IMR-90 (cell line): ENCODE measurements around the gene ESD. TPM values are rescaled to one million over a fixed set of nuclear protein-coding genes. Genes with fewer than 3 reads are reported as not detected.

Experiments used
- ATAC-seq: fragments of 200-7000 bp; cut with Tn5 transposase; 2 replicates; pipeline ENCODE4 v1.9.1; 2020; ENCODE audit warnings: low read depth, mild to moderate bottlenecking, moderate library complexity
- BruUV-seq: library from RNA; stranded (reverse); fragments of 400-500 nt; replicated peaks from 2 replicates; lab custom pipeline; 2021; lab: Mats Ljungman, UMichigan
- CTCF ChIA-PET: fragments of 300-600 bp; formaldehyde crosslinking; extraction: SDS; loops from one replicate; lab custom pipeline; 2021; ENCODE audit warnings: antibody characterized with exemption; lab: Yijun Ruan, JAX
- POLR2A ChIA-PET: fragments of 300-600 bp; sonication (Branson Sonifier 250); formaldehyde crosslinking; loops from one replicate; lab custom pipeline; 2022; ENCODE audit warnings: antibody characterized with exemption; ENCODE audit not compliant: unreplicated experiment; lab: Charles Lee
- DNase-seq: peaks from one replicate; pipeline ENCODE4 v3.0.0; 2013
- H2AFZ ChIP-seq: replicated peaks from 2 replicates; pipeline ENCODE3; 2013; ENCODE audit warnings: low read length, mild to moderate bottlenecking; ENCODE audit not compliant: poor library complexity
- H2AK5ac ChIP-seq: 2 replicates; pipeline ENCODE4 v1.6.1; 2013; ENCODE audit warnings: low read depth, low read length, inconsistent platforms
- H2AK9ac ChIP-seq: replicated peaks from 2 replicates; pipeline ENCODE3; 2013; ENCODE audit warnings: mild to moderate bottlenecking, low read depth, low read length, moderate library complexity; ENCODE audit not compliant: poor library complexity
- H2BK120ac ChIP-seq: 2 replicates; pipeline ENCODE4 v1.6.1; 2013; ENCODE audit warnings: low read depth, low read length, inconsistent platforms
- H2BK15ac ChIP-seq: 3 replicates; pipeline ENCODE4 v1.6.1; 2013; ENCODE audit warnings: low read depth, low read length, inconsistent platforms
- H2BK20ac ChIP-seq: 2 replicates; pipeline ENCODE4 v1.6.1; 2013; ENCODE audit warnings: low read depth, mild to moderate bottlenecking, inconsistent platforms, low read length, moderate library complexity
- H2BK5ac ChIP-seq: 2 replicates; pipeline ENCODE4 v1.6.1; 2013; ENCODE audit warnings: mild to moderate bottlenecking, low read depth, low read length, inconsistent platforms; ENCODE audit not compliant: poor library complexity, severe bottlenecking
- H3K14ac ChIP-seq: replicated peaks from 2 replicates; pipeline ENCODE4 v1.6.1; 2013; ENCODE audit warnings: low read depth, low read length, inconsistent platforms
- H3K18ac ChIP-seq: 2 replicates; pipeline ENCODE4 v1.6.1; 2013; ENCODE audit warnings: low read depth, low read length, control low read depth
- H3K23ac ChIP-seq: 2 replicates; pipeline ENCODE4 v1.6.1; 2013; ENCODE audit warnings: low read depth, low read length, inconsistent platforms
- H3K27ac ChIP-seq: 2 replicates; pipeline ENCODE4 v1.5.1; 2013; ENCODE audit warnings: mild to moderate bottlenecking, control low read depth, low read length; ENCODE audit not compliant: insufficient read depth
- H3K27me3 ChIP-seq: 2 replicates; pipeline ENCODE4 v1.6.1; 2013; ENCODE audit warnings: low read length; ENCODE audit not compliant: control insufficient read depth, insufficient read depth
- H3K36me3 ChIP-seq: 2 replicates; pipeline ENCODE4 v1.6.1; 2013; ENCODE audit warnings: low read length, mixed read lengths; ENCODE audit not compliant: control insufficient read depth, insufficient read depth
- H3K4ac ChIP-seq: 2 replicates; pipeline ENCODE4 v1.6.1; 2013; ENCODE audit warnings: low read depth, low read length, inconsistent platforms
- H3K4me1 ChIP-seq: 2 replicates; pipeline ENCODE4 v1.6.1; 2013; ENCODE audit warnings: low read length, mixed read lengths; ENCODE audit not compliant: control insufficient read depth, insufficient read depth
- H3K4me2 ChIP-seq: 2 replicates; pipeline ENCODE4 v1.6.1; 2013; ENCODE audit warnings: low read depth, mild to moderate bottlenecking, control low read depth, low read length, moderate library complexity
- H3K4me3 ChIP-seq: 2 replicates; pipeline ENCODE4 v1.5.1; 2013; ENCODE audit warnings: low read depth, mild to moderate bottlenecking, control low read depth, low read length, moderate library complexity; ENCODE audit not compliant: insufficient read depth
- H3K56ac ChIP-seq: 2 replicates; pipeline ENCODE4 v1.6.1; 2013; ENCODE audit warnings: low read length, inconsistent platforms; ENCODE audit not compliant: insufficient read depth; ENCODE audit errors: extremely low read depth
- H3K79me1 ChIP-seq, 2 experiments: 2 replicates each; pipeline ENCODE4 v1.6.1; 2013; ENCODE audit warnings: low read length in 2 of 2, inconsistent platforms in 1 of 2, low read depth in 1 of 2
- H3K9ac ChIP-seq: 2 replicates; pipeline ENCODE4 v1.6.1; 2013; ENCODE audit warnings: low read depth, low read length, control low read depth
- H3K9me1 ChIP-seq: 2 replicates; pipeline ENCODE4 v1.6.1; 2013; ENCODE audit warnings: low read length, inconsistent platforms; ENCODE audit not compliant: insufficient read depth
- H3K9me3 ChIP-seq: 2 replicates; pipeline ENCODE4 v1.6.1; 2013; ENCODE audit warnings: low read length; ENCODE audit not compliant: control insufficient read depth, insufficient read depth
- H4K20me1 ChIP-seq: 2 replicates; pipeline ENCODE4 v1.6.1; 2013; ENCODE audit warnings: low read length, inconsistent platforms; ENCODE audit not compliant: insufficient read depth
- H4K5ac ChIP-seq: 2 replicates; pipeline ENCODE4 v1.6.1; 2013; ENCODE audit warnings: mild to moderate bottlenecking, low read depth, low read length, control low read depth
- H4K8ac ChIP-seq, 2 experiments: 2 replicates each; pipeline ENCODE4 v1.6.1; 2013; ENCODE audit warnings: low read depth in 2 of 2, low read length in 2 of 2, control low read depth in 1 of 2, inconsistent platforms in 1 of 2
- H4K91ac ChIP-seq: 2 replicates; pipeline ENCODE4 v1.6.1; 2013; ENCODE audit warnings: low read depth, low read length, inconsistent platforms; ENCODE audit not compliant: insufficient read depth
- BHLHE40 ChIP-seq: fragments of 150-350 bp; IDR thresholded peaks from 2 replicates; pipeline ENCODE4 v1.6.1; 2016; ENCODE audit warnings: mild to moderate bottlenecking, low read depth, low read length
- CHD1 ChIP-seq: IDR thresholded peaks from 2 replicates; pipeline ENCODE4 v1.6.1; 2012; ENCODE audit warnings: low read depth, low read length, improper control_type of control experiment
- FOS ChIP-seq: fragments of 150-350 bp; IDR thresholded peaks from 2 replicates; pipeline ENCODE4 v1.6.1; 2016; ENCODE audit warnings: low read depth, low read length
- MAFK ChIP-seq: IDR thresholded peaks from 2 replicates; pipeline ENCODE4 v1.6.1; 2012; ENCODE audit warnings: low read depth, low read length, improper control_type of control experiment
- MXI1 ChIP-seq: IDR thresholded peaks from 2 replicates; pipeline ENCODE4 v1.6.1; 2012; ENCODE audit warnings: low read depth, mild to moderate bottlenecking, low read length, moderate library complexity, borderline replicate concordance
- NFE2L2 ChIP-seq: fragments of 150-350 bp; IDR thresholded peaks from 2 replicates; pipeline ENCODE4 v1.6.1; 2016; ENCODE audit warnings: low read depth, mild to moderate bottlenecking, low read length
- POLR2A ChIP-seq: IDR thresholded peaks from 2 replicates; pipeline ENCODE4 v1.6.1; 2012; ENCODE audit warnings: mild to moderate bottlenecking, low read depth, low read length
- RCOR1 ChIP-seq: IDR thresholded peaks from 2 replicates; pipeline ENCODE4 v1.6.1; 2012; ENCODE audit warnings: mild to moderate bottlenecking, low read length, improper control_type of control experiment; ENCODE audit not compliant: insufficient replicate concordance
- SMC3 ChIP-seq: fragments of 150-350 bp; IDR thresholded peaks from 2 replicates; pipeline ENCODE4 v1.6.1; 2016; ENCODE audit warnings: low read depth, mild to moderate bottlenecking, antibody characterized with exemption, low read length, moderate library complexity
- WGBS, 2 experiments: methylation state at CpG; one replicate each; pipeline versions ENCODE4 v1.1.5 to v1.1.7; 2013; ENCODE audit warnings: missing lambda C conversion rate in 2 of 2; ENCODE audit not compliant: insufficient read length in 1 of 2; ENCODE audit errors: extremely low coverage in 2 of 2; 5-methylcytosine and 5-hydroxymethylcytosine counted together
- dilution Hi-C: fragments of 300-500 bp; cut with HindIII; formaldehyde crosslinking; loops from one replicate; pipeline ENCODE4 v1.14.3; 2018; ENCODE audit warnings: low sequenced_read_pairs; ENCODE audit not compliant: unreplicated experiment
- in situ Hi-C: fragments of 300-500 bp; cut with MboI; formaldehyde crosslinking; loops from 3 replicates; pipeline ENCODE4 v1.14.3; 2019; ENCODE audit warnings: low sequenced_read_pairs, inconsistent platforms, mixed read lengths
- intact Hi-C: fragments of 100-400 bp; cut with micrococcal nuclease; formaldehyde crosslinking; loops from 2 replicates; pipeline ENCODE4 v1.10.0; 2022
- polyA plus RNA-seq, 3 experiments: library from polyadenylated mRNA; depleted of rRNA; stranded (reverse); fragments of >200 nt; gene quantifications; 2 replicates each; pipeline ENCODE4 v1.2.3, GENCODE V29; 2012; ENCODE audit warnings: low replicate concordance in 1 of 3
- total RNA-seq: library from RNA; depleted of rRNA; stranded (reverse); fragments of >200 nt; gene quantifications from 2 replicates; pipeline ENCODE4 v1.2.3, GENCODE V29; 2012
- TF ChIP-seq, protein P1 (sequence below): fragments of 150-350 bp; IDR thresholded peaks from 2 replicates; pipeline ENCODE4 v1.6.1; 2017; ENCODE audit warnings: mild to moderate bottlenecking, antibody characterized with exemption, low read length, low read depth
- TF ChIP-seq, protein P2 (sequence below): conservative IDR thresholded peaks from 2 replicates; pipeline ENCODE4 v1.5.1; 2012; ENCODE audit warnings: mild to moderate bottlenecking, low read depth, low read length, improper control_type of control experiment
- TF ChIP-seq, protein P3 (sequence below): fragments of 150-350 bp; IDR thresholded peaks from 2 replicates; pipeline ENCODE4 v1.6.1; 2016; ENCODE audit warnings: low read depth, mild to moderate bottlenecking, low read length, moderate library complexity, borderline replicate concordance

ESD gene
- total and polyA plus RNA-seq, 2 of the 4 experiments (the other 2 are of a cell fraction), result 90.4 to 135 TPM

DNA sequence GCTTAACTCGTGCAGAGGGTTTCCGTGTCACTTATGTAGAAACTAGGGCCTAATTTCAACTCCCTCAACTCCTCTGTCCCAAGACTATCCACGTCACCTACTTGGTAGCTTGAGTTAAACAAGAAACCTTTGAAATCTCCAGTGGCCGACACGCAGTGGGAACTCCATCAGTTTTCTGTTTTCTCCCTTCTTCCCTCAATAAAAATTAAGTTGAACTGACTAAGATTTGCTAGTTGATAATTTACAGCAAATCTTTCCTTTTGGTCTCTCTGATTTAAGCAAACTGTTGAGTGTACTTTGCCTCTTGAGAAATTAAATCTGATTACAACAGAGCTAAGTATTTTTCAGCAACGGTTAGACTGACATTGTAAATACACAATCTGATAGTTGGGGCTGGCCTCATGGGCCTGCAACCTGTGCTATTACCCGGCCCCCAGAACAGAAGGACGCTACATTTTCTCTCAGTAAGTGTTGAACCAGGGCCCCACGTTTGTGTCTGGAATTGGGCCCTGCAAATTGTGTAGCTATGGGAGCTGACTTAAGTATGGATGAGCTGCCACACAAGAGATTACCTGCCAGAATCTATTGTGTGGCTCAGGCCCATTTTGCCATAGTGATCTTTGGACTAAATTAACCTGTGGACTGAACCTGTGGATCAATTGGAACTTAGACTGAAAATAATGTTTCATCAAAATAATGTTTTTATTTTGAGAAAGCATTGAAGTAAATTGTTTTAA lies 708 bp upstream of the ESD start (continued):
- TF ChIP-seq POLR2A, result no peak
- TF ChIP-seq NFE2L2, result no peak
- TF ChIP-seq FOS, result no peak

DNA sequence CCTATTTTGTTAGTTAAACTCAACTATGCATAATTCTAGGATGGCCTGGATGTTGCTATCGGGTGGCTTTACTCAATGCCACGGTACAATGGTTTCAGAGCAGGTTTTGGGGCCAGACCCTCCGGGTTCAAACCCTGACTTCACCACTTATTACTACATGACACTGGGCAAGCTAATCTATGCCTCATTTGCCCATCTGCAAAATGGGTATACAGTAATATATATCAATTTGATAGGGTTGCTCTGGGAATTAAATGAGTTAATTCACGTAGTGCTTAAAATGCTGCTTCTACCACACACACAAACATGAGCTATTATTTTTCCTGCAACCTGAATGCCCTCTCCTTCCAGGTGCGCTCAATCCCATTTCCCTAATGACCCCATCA lies 839 bp downstream of the ESD start:
- peak overlapping the region; percentile 94 for H3K9ac ChIP-seq
- H3K4me3 ChIP-seq, result peak overlapping the region; percentile 84
- peak overlapping the region; percentile 97 for H3K14ac ChIP-seq
- TSS peak; percentile 51 for BruUV-seq
- H2BK5ac ChIP-seq, result peak overlapping the region; percentile 90
- POLR2A ChIA-PET, result no interaction called here
- H3K18ac ChIP-seq, result peak overlapping the region; percentile 78
- peak overlapping the region; percentile 92; the same call in 1 of the 2 replicates for H3K56ac ChIP-seq
- H2BK120ac ChIP-seq, result 0 out of 2 replicates have a peak overlapping the region, but pooled peaks have one; percentile 9
- peak overlapping the region; percentile 91 for H3K4me2 ChIP-seq
- H2AK5ac ChIP-seq, result peak overlapping the region; percentile 89
- peak overlapping the region; percentile 95 for H3K23ac ChIP-seq
- in situ Hi-C loops, result no loop called here
- peaks cover 28 to 30% of the 10 kb centered on the region in 2 experiments for H3K79me1 ChIP-seq
- WGBS, 2 experiments, result 50% methylated on average over 1 of the region's 5 CpGs; no CpG with 5 or more reads in 1 of the 2 experiments
- intact Hi-C loops, result no loop called here
- H4K8ac ChIP-seq, result peak overlapping the region; percentile 91 to 97
- ATAC-seq (no peak), DNase-seq (no peak)
- no peaks in the 10 kb centered on the region for H3K9me3 ChIP-seq
- H2BK20ac ChIP-seq, result no peak overlapping the region; the same call in 1 of the 2 replicates
- H4K5ac ChIP-seq, result peak overlapping the region; percentile 84
- peak overlapping the region; percentile 94 for H3K27ac ChIP-seq
- dilution Hi-C loops, result no loop called here
- peak overlapping the region; percentile 96; the same call in 1 of the 2 replicates for H4K91ac ChIP-seq
- no peaks in the 10 kb centered on the region; the same call in 1 of the 2 replicates for H4K20me1 ChIP-seq
- peaks cover 5% of the 10 kb centered on the region for H3K4me1 ChIP-seq
- CTCF ChIA-PET, result no interaction called here
- H3K9me1 ChIP-seq, result peaks cover 5% of the 10 kb centered on the region; the same call in 1 of the 2 replicates
- peak overlapping the region; percentile 93 for H3K4ac ChIP-seq
- peak overlapping the region; percentile 92 for H2AK9ac ChIP-seq
- peak overlapping the region; percentile 99 for H2AFZ ChIP-seq
- peaks cover 3% of the 10 kb centered on the region; the same call in 1 of the 2 replicates for H3K36me3 ChIP-seq
- H2BK15ac ChIP-seq, result no peak overlapping the region
- H3K27me3 ChIP-seq, result no peaks in the 10 kb centered on the region
- TF ChIP-seq CHD1 (no peak), POLR2A (no peak), MAFK (no peak), MXI1 (no peak), SMC3 (no peak), RCOR1 (no peak), FOS (no peak), BHLHE40 (no peak), NFE2L2 (no peak)
- TF ChIP-seq, protein P1, sequence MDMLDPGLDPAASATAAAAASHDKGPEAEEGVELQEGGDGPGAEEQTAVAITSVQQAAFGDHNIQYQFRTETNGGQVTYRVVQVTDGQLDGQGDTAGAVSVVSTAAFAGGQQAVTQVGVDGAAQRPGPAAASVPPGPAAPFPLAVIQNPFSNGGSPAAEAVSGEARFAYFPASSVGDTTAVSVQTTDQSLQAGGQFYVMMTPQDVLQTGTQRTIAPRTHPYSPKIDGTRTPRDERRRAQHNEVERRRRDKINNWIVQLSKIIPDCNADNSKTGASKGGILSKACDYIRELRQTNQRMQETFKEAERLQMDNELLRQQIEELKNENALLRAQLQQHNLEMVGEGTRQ, result no peak
- TF ChIP-seq, protein P2, sequence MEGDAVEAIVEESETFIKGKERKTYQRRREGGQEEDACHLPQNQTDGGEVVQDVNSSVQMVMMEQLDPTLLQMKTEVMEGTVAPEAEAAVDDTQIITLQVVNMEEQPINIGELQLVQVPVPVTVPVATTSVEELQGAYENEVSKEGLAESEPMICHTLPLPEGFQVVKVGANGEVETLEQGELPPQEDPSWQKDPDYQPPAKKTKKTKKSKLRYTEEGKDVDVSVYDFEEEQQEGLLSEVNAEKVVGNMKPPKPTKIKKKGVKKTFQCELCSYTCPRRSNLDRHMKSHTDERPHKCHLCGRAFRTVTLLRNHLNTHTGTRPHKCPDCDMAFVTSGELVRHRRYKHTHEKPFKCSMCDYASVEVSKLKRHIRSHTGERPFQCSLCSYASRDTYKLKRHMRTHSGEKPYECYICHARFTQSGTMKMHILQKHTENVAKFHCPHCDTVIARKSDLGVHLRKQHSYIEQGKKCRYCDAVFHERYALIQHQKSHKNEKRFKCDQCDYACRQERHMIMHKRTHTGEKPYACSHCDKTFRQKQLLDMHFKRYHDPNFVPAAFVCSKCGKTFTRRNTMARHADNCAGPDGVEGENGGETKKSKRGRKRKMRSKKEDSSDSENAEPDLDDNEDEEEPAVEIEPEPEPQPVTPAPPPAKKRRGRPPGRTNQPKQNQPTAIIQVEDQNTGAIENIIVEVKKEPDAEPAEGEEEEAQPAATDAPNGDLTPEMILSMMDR, result no peak
- TF ChIP-seq, protein P3, sequence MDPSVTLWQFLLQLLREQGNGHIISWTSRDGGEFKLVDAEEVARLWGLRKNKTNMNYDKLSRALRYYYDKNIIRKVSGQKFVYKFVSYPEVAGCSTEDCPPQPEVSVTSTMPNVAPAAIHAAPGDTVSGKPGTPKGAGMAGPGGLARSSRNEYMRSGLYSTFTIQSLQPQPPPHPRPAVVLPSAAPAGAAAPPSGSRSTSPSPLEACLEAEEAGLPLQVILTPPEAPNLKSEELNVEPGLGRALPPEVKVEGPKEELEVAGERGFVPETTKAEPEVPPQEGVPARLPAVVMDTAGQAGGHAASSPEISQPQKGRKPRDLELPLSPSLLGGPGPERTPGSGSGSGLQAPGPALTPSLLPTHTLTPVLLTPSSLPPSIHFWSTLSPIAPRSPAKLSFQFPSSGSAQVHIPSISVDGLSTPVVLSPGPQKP, result no peak
